HG03060 (cell line): Measurements from ENCODE around the gene MYO1B.

ENCODE experiments used
- ATAC-seq: cut with Tn5 transposase; IDR thresholded peaks from one replicate; pipeline ENCODE4 v1.9.1; 2021; ENCODE audit warnings: low read depth, moderate number of reproducible peaks; ENCODE audit not compliant: unreplicated experiment

MYO1B gene

GRCh38 chr2:191391171-191391570, 146.0 kb downstream of the MYO1B start:
- no peak for ATAC-seq

GRCh38 chr2:191394043-191394442, 148.8 kb downstream of the MYO1B start:
- ATAC-seq: no peak

- ATAC-seq: no peak
These were observed 151.6 kb downstream of the MYO1B start for GRCh38 chr2:191396794-191397193.

- no peak for ATAC-seq
These were observed 154.4 kb downstream of the MYO1B start for GRCh38 chr2:191399601-191400000.

- ATAC-seq: no peak
These were observed 156.1 kb downstream of the MYO1B start for GRCh38 chr2:191401287-191401686.

GRCh38 chr2:191402966-191403565, 157.9 kb downstream of the MYO1B start:
- no peak for ATAC-seq

GRCh38 chr2:191404568-191404991, 159.4 kb downstream of the MYO1B start:
- no peak for ATAC-seq

- ATAC-seq: no peak
These were observed 160.3 kb downstream of the MYO1B start for GRCh38 chr2:191405546-191405945.

GRCh38 chr2:191410646-191411436, 165.6 kb downstream of the MYO1B start:
- ATAC-seq: no peak

GRCh38 chr2:191411472-191411871, 166.3 kb downstream of the MYO1B start:
- no peak for ATAC-seq

GRCh38 chr2:191412353-191412752, 167.1 kb downstream of the MYO1B start:
- ATAC-seq: no peak

GRCh38 chr2:191415101-191415500, 169.9 kb downstream of the MYO1B start:
- ATAC-seq: no peak

- no peak for ATAC-seq
These were observed 170.7 kb downstream of the MYO1B start for GRCh38 chr2:191415858-191416257.

GRCh38 chr2:191417746-191418145, 172.5 kb downstream of the MYO1B start:
- ATAC-seq: no peak

- no peak for ATAC-seq
These were observed 176.7 kb downstream of the MYO1B start for GRCh38 chr2:191421950-191422349.

- ATAC-seq: no peak
These were observed 181.8 kb downstream of the MYO1B start for GRCh38 chr2:191427031-191427430.

- no peak for ATAC-seq
These were observed 182.9 kb downstream of the MYO1B start for GRCh38 chr2:191428141-191428540.

- ATAC-seq: no peak
These were observed 185.3 kb downstream of the MYO1B start for GRCh38 chr2:191430476-191430875.

- ATAC-seq: no peak
These were observed 186.9 kb downstream of the MYO1B start for GRCh38 chr2:191432121-191432520.

GRCh38 chr2:191434072-191434471, 188.9 kb downstream of the MYO1B start:
- no peak for ATAC-seq

- ATAC-seq: no peak
These were observed 189.9 kb downstream of the MYO1B start for GRCh38 chr2:191435141-191435540.
